Melanocyte of skin (primary cell): Measurements from ENCODE around the gene TARS3. TPM values are rescaled to one million over a fixed set of nuclear protein-coding genes. Genes with fewer than 3 reads are reported as not detected.

Experiments used
- small RNA-seq, 2 donors: library from RNA; depleted of rRNA; stranded (forward); fragments of <200 nt; gene quantifications; one replicate each; pipeline ENCODE3, GENCODE V24; 2012
- total RNA-seq, 2 donors: library from RNA; depleted of rRNA; stranded (reverse); fragments of >200 nt; gene quantifications; 2 replicates each; pipeline ENCODE4 v1.2.3, GENCODE V29; 2012

The TARS3 gene
- total RNA-seq: 1 to 10 TPM; 5.9 to 7.0 TPM

GRCh38 chr15:101723874-101724674, at the start of gene TARS3:
TSS of gene TARS3 (minus strand) at chr15:101724473. CDS start at chr15:101724387, 86 bp downstream.

GRCh38 chr15:101652098-101652785, 72.0 kb downstream of the TARS3 start, which contains the start of gene TM2D3:
TSS of gene TM2D3 (minus strand) at chr15:101652381. CDS start at chr15:101652361, 20 bp downstream.

Small RNA genes within 50 kb of the gene (small RNA-seq; reads per million reads assigned to genes)
- gene RN7SL209P: 0 reads per million in 2 donors
- gene RNU6-807P: 0 reads per million in 2 donors

Other genes with a start within 250 kb of the TARS3 start
- gene PCSK6, start 234.8 kb downstream of the TARS3 start, total RNA-seq: 1 to 10 TPM in 1 of 2 donors, under 1 TPM in 1; 0.33 to 1.0 TPM
- 10 to 100 TPM; 37.6 to 38.5 TPM for gene TM2D3, start 72.1 kb downstream of the TARS3 start, total RNA-seq
- not detected for gene OR4F6, start 79.0 kb upstream of the TARS3 start, total RNA-seq
- under 1 TPM; under 0.01 to 0.67 TPM for gene OR4F15, start 87.7 kb upstream of the TARS3 start, total RNA-seq